ENCODE measurements around the gene VEZF1. TPM values are rescaled to one million over a fixed set of nuclear protein-coding genes. Genes with fewer than 3 reads are reported as not detected.

The VEZF1 gene
- total and polyA plus RNA-seq, 2 donors (not counting 3 experiments of a cell fraction or from before 2014, with no cell fraction given): 27.8 to 59.0 TPM

DNA sequence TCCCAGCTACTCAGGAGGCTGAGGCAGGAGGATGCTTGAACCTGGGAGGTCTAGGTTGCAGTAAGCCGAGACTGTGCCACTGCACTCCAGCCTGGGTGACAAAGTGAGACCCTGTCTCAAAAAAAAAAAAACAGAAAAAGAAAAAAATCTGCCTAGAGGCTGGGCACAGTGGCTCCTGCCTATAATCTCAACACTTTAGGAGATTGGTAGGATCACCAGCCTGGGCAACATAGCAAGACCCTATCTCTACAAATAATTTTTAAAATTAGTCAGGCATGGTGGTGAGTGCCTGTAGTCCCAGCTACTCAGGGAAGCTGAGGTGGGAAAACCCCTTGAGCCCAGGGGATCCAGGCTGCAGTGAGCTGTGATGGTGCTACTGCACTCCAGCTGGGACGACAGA, 50.6 kb downstream of the VEZF1 start:
- ChIA-PET POLR2A (no interaction called here), CTCF (interaction anchor here (0.9 to 2.0 kb wide), 3 partner anchors 10 to 18 kb away, joined by 3 to 10 read pairs (median 4); partner anchors contain the start of gene CUEDC1)
- H3K27me3 ChIP-seq (ENCODE audit: control insufficient read depth in 2 of 2, insufficient read depth in 2 of 2, low read length in 2 of 2): no peaks in the 10 kb centered on the region
- H3K27ac ChIP-seq (ENCODE audit: insufficient read depth, low read depth, low read length): no peak overlapping the region
- no peaks in the 10 kb centered on the region for H3K79me2 ChIP-seq (ENCODE audit: control insufficient read depth, insufficient read depth, low read length)
- intact Hi-C loops (cut with micrococcal nuclease): no loop called here
- BruUV-seq (replicated peaks): no TSS peak
- no peaks in the 10 kb centered on the region for H3K9me3 ChIP-seq (replicated peaks; ENCODE audit: control insufficient read depth, insufficient read depth, low read length)
- FAIRE-seq (no peak), DNase-seq (ENCODE audit: low read depth, low spot score) (no peak)
- no peaks in the 10 kb centered on the region for H4K20me1 ChIP-seq (replicated peaks; ENCODE audit: control insufficient read depth, extremely low read depth, insufficient read depth, low read length)
- no peak overlapping the region for H3K4me2 ChIP-seq (ENCODE audit: insufficient read depth, low read length)
- no peak overlapping the region for H3K9ac ChIP-seq (replicated peaks; ENCODE audit: extremely low read depth, insufficient read depth, low read length)
- no peaks in the 10 kb centered on the region for H3K9me1 ChIP-seq (replicated peaks; ENCODE audit: control insufficient read depth, extremely low read depth, insufficient read depth, low read length)
- no peaks in the 10 kb centered on the region for H3K36me3 ChIP-seq (ENCODE audit: control insufficient read depth in 2 of 2, extremely low read depth in 1 of 2, insufficient read depth in 2 of 2, low read length in 2 of 2)
- no peak for TF ChIP-seq EZH2 (IDR thresholded peaks at IDR 0.05; ENCODE audit: borderline replicate concordance, low read depth, low read length, severe bottlenecking)
- TF ChIP-seq GATA2 (IDR thresholded peaks at IDR 0.05; ENCODE audit: insufficient read depth, insufficient read length, low read depth, low read length): no peak
- no peak for TF ChIP-seq MYC (IDR thresholded peaks at IDR 0.05; ENCODE audit: low read depth, low read length)
- no peak for TF ChIP-seq POLR2A (IDR thresholded peaks at IDR 0.05; ENCODE audit: low read depth, low read length)
- TF ChIP-seq POLR2AphosphoS5 (IDR thresholded peaks at IDR 0.05; ENCODE audit: insufficient read depth, low read depth, low read length): no peak
- no peak for TF ChIP-seq FOS (IDR thresholded peaks at IDR 0.05; ENCODE audit: borderline replicate concordance, insufficient read depth, low read length)
- TF ChIP-seq, protein P1, sequence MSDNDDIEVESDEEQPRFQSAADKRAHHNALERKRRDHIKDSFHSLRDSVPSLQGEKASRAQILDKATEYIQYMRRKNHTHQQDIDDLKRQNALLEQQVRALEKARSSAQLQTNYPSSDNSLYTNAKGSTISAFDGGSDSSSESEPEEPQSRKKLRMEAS (IDR thresholded peaks at IDR 0.05; ENCODE audit: insufficient read depth, insufficient read length): no peak
- TF ChIP-seq JUN (IDR thresholded peaks at IDR 0.05; ENCODE audit: borderline replicate concordance, insufficient read depth, insufficient read length, low read depth): no peak
- TF ChIP-seq, protein P2, sequence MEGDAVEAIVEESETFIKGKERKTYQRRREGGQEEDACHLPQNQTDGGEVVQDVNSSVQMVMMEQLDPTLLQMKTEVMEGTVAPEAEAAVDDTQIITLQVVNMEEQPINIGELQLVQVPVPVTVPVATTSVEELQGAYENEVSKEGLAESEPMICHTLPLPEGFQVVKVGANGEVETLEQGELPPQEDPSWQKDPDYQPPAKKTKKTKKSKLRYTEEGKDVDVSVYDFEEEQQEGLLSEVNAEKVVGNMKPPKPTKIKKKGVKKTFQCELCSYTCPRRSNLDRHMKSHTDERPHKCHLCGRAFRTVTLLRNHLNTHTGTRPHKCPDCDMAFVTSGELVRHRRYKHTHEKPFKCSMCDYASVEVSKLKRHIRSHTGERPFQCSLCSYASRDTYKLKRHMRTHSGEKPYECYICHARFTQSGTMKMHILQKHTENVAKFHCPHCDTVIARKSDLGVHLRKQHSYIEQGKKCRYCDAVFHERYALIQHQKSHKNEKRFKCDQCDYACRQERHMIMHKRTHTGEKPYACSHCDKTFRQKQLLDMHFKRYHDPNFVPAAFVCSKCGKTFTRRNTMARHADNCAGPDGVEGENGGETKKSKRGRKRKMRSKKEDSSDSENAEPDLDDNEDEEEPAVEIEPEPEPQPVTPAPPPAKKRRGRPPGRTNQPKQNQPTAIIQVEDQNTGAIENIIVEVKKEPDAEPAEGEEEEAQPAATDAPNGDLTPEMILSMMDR (IDR thresholded peaks at IDR 0.05; ENCODE audit: extremely low read depth in 1 of 2, insufficient read depth in 1 of 2, low read depth in 1 of 2, low read length in 2 of 2): no peak
- H3K4me3 ChIP-seq (replicated peaks in 1 of 3; ENCODE audit: insufficient read depth in 1 of 3, low read depth in 1 of 3, low read length in 3 of 3): no peak overlapping the region
- no peak overlapping the region for H2AFZ ChIP-seq (ENCODE audit: low read depth, low read length)
- dilution Hi-C loops (cut with MboI; ENCODE audit: extremely low pct_ligation_motif_present, low sequenced_read_pairs): no loop called here
- peaks cover 12% of the 10 kb centered on the region for H3K4me1 ChIP-seq (ENCODE audit: control insufficient read depth, extremely low read depth, insufficient read depth, low read length)

Measured in endothelial cell of umbilical vein (primary cell).